ENCODE measurements around the gene AIMP2. TPM values are rescaled to one million over a fixed set of nuclear protein-coding genes. Genes with fewer than 3 reads are reported as not detected.
"Not testable (repeated sequence)": the region's sequence is repeated elsewhere in the genome, so short reads cannot be mapped to it uniquely, and the experiment has no call there.

Gene AIMP2
- total RNA-seq, 1 donor from 2014 or later, result 35.9 TPM

- DNase-seq (ENCODE audit: low spot score in 2 of 2) (no peak), FAIRE-seq (no peak)
Observed at GRCh38 chr7:6023974-6024435, 14.9 kb downstream of the AIMP2 start.

DNA sequence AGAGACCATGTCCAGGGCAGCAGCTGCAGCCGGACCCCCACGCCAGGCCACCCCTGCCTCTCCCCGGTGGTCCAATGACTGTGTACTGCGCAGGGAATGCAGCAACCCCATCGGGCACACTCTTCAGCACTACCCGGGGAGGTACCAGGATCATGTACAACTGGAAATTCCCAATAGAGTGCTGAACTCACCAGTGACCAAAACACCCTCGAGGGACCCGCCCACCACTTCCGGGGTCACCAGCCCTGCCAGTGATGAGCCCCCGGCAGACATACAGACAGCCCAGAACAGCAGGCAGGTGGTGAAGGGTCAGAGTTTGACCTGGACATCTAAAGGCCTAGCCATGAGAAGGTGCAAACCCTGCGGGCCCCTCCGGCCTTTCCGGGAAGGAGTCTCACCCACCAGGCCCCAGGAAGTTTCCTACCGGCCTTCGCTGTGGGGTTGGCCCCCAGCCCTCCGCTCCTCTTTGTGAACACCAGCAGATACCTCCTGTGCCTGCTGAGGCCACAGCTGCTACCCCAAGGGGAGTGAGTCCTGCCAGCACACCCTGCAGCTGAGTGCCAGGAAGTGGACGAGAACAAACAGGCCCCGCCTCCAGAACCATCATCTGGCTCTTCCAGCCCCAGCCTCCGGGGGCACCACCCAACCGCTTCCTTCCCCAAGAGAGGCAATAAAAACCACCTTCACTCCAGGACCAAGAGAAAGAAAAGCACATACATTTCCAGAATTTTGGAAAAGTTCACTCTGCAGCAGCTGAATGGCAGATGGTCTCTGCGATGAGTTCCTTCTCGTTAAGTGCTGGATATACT is 17.1 kb downstream of the AIMP2 start:
- DNase-seq (ENCODE audit: low spot score in 2 of 2), result peak in 1 of 2 donors; percentile 48
- FAIRE-seq, result no peak

DNA sequence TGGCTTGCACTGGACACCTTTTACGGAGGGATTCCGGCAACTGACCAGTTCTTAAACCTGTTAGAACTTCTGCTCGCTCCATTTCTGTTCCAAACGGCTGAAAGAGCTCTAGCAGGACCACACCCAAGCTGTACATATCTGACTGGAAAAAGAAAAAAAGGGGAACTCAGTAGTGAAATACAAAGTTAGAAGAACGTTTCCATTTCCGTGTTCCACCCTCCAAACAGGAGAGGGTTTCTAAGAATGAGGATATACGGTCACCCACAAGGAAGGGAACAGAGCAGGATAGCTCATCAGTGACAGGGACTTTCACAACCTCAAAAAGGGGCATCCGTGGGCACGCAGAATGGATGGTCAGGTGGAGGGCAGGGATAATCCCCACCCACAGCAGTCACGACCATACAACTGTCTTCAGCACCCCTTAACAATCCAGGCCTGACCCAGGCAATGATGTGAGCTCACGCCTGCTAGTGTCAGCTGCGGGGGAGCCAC is 17.8 kb downstream of the AIMP2 start:
- no peak for FAIRE-seq
- no peak for DNase-seq (ENCODE audit: low spot score in 2 of 2)

DNA sequence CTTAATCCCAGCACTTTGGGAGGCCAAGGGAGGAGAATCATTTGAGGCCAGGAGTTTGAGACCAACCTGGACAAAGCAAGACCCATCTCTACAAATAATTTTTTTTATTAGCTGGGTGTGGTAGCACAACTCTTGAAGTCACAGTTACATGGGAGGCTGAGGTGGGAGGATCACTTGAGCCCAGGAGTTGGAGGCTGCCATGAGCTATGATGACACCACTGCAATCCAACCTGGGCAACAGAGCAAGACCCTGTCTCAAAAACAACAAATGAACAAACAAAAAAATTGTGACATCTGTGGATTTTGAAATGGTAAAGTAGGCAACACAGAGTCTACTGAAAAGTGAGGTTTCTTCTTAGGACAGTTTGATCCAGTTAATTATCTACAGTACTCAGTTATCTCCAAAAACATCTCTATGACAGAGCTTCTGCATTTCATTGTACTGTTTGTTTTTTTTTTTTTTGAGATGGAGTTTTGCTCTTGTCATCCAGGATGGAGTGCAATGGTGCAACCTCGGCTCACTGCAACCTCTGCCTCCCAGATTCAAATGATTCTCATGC is 18.8 kb downstream of the AIMP2 start:
- FAIRE-seq (no peak), DNase-seq (ENCODE audit: low spot score in 2 of 2) (no peak)

GRCh38 chr7:6028563-6028962 is 19.5 kb downstream of the AIMP2 start:
- FAIRE-seq (no peak), DNase-seq (ENCODE audit: low spot score in 2 of 2) (no peak)

DNA sequence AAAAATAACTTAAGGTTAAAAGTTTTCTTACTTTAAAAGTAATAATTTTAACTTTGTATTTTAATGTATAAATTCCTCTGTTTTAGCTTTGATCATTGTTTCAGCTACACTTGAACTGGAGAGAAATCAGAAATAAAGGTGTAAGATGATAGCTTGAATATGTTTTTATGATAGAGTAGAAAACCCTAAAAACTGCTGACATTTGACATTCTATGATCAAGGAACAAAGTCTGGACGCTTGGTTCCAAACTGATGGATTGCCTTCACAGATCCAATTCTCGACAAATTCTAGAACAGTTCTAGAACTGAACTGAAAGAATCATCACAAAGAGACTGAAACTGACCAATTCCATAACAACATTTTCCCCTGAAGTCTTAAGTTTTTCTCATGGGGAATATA is 21.9 kb downstream of the AIMP2 start, which contains the start of gene ANKRD61:
TSS of gene ANKRD61 (plus strand) at position 389 of the 400 bp plus-strand sequence. CDS start at position 389, 0 bp downstream.
- FAIRE-seq (no peak), DNase-seq (ENCODE audit: low spot score in 2 of 2) (no peak)

GRCh38 chr7:6031567-6031966 is 22.5 kb downstream of the AIMP2 start:
- no peak for FAIRE-seq
- DNase-seq (ENCODE audit: low spot score in 2 of 2), result no peak

DNA sequence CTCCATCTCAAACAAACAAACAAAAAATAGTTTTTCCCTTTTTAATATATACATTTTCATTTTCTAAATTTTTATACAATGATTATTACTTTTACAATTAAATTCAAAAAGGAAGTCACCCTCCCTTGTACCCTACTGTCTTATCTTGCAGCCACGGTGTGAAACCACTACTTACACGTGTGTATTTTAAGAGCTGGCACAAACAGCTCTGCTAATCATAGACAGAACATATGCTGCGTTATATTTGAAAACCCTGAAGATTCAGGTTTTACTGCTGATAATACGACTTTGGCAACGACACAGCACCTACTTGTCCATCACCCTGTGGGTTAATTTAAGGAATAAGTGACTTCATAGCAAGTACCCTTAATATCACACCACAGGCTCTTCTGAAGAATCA is 23.1 kb downstream of the AIMP2 start:
- FAIRE-seq (no peak), DNase-seq (ENCODE audit: low spot score in 2 of 2) (no peak)

DNA sequence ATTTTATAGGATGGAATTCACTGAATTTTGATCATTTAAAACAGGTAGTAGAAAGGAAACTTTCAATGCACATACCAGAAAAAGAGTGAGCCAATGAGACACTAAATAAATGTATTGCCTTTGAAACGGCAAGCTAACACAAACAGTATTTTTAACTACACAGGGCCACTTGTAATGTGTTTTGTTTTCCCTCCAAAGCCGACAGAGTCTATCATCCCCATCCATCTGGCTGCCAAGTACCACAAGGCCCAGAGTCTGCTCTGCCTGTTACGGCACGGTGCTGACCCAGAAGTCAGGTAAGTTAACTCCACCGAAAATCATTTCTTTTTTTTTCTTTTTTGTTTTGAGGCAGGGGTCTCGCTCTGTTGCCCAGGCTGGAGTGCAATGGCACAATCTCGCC is 23.6 kb downstream of the AIMP2 start:
- FAIRE-seq (no peak), DNase-seq (ENCODE audit: low spot score in 2 of 2) (no peak)

- no peak for FAIRE-seq
Observed at GRCh38 chr7:6035165-6035564, 26.1 kb downstream of the AIMP2 start.

GRCh38 chr7:6035686-6036085 is 26.6 kb downstream of the AIMP2 start:
- FAIRE-seq (no peak), DNase-seq (ENCODE audit: low spot score in 2 of 2) (no peak)

More at GRCh38 chr7:6035165-6035564, 26.1 kb downstream of the AIMP2 start:
- no peak for DNase-seq (ENCODE audit: low spot score in 2 of 2)

- FAIRE-seq (no peak), DNase-seq (ENCODE audit: low spot score in 2 of 2) (no peak)
Observed at GRCh38 chr7:6049780-6050179, 40.7 kb downstream of the AIMP2 start.

DNA sequence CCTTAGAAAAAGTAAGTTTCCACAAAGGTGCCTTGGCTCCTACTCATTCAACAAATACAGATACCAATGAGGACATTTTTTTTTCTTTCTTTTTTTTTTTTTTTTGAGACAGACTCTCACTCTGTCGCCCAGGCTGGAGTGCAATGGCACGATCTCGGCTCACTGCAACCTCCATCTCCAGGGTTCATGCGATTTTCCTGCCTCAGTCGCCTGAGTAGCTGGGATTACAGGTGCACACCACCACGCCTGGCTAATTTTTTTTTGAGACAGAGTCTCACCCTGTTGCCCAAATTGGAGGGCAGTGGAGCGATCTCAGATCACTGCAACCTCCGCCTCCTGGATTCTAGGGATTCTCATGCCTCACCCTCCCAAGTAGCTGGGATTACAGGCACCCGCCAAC is 42.1 kb downstream of the AIMP2 start:
- not testable (repeated sequence) for DNase-seq (ENCODE audit: low spot score in 2 of 2)

DNA sequence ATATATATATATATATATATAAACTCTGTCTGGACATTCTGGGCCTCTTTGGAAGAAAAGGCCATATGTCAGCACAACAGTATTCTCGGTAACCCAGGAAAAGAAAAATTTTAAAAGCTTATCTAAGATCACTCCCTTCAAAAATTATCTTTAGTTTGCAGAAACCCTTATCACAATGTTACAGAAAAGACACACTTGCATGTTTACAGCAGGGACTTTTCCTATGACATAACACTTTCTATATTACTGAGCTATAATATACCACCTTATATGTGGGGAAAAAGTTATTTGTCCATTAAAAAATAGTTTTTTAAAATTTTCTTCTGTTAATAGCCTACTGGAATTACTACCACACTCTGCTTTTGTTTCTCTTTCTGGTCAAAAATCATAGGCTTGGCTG is 47.5 kb downstream of the AIMP2 start:
- no peak for FAIRE-seq
- no peak for DNase-seq (ENCODE audit: low spot score in 2 of 2)

More for the DNA sequence above, 42.1 kb downstream of the AIMP2 start:
- not testable (repeated sequence) for FAIRE-seq

- FAIRE-seq, result no peak
- no peak for DNase-seq (ENCODE audit: low spot score in 2 of 2)
Observed at GRCh38 chr7:6057316-6058129, 48.5 kb downstream of the AIMP2 start.

DNA sequence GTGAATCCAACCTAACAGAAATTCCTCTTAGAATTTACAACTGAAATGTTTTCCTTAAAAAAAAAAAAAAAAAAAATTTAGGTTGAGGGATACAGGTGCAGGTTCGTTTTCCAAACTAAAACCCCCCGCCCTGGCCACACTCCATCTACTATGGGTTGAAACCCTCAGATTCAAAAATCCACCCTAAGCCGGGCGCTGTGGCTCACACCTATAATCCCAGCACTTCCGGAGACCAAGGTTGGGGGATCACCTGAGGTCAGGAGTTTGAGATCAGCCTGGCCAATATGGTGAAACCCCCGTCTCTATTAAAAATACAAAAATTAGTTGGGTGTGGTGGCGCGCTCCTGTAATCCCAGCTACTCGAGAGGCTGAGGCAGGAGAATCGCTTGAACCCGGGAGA is 50.9 kb downstream of the AIMP2 start:
- FAIRE-seq; DNase-seq (ENCODE audit: low spot score in 2 of 2): not testable (repeated sequence)

DNA sequence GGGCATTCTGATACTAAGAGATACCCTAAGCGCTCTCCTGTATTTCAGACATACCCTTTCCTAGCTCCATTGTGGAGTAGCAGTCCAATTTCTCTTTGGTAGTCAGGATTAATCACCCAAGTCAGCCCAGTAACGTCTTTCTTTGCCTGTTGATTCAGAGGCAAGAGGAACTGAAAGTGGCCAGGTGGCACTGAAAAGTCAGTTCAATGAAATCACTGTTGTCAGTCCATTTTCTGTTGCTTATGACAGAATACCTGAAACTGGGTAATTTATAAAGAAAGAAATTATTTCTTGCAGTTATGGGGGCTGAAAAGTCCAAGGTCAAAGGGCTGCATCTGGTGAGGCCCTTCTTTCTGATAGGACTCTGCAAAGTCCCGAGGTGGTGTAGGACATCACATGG is 62.3 kb downstream of the AIMP2 start:
- DNase-seq (ENCODE audit: low spot score in 2 of 2) (no peak), FAIRE-seq (no peak)
